HG03064 (cell line): Measurements from ENCODE around the gene ZNF154.

Source experiments
- ATAC-seq: cut with Tn5 transposase; IDR thresholded peaks from one replicate; pipeline ENCODE4 v1.9.1; 2021; ENCODE audit warnings: low read depth; ENCODE audit not compliant: unreplicated experiment

The ZNF154 gene

GRCh38 chr19:57682226-57682766, 26.7 kb downstream of the ZNF154 start:
- no peak for ATAC-seq

DNA sequence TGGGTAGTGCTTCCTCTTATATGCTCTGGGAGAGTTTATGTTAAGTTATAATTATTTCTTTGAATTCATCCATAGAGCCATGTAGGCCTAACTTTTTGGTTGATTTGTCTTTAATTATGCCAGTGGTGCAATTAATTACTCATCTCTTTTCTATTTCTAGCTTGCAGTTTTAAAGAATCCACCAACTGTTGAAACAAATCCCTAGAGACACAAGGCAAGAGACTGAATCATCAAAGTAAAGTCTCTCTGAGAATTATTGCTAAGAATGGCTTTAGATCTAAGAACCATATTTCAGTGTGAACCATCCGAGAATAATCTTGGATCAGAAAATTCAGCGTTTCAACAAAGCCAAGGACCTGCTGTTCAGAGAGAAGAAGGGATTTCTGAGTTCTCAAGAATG, 33.1 kb downstream of the ZNF154 start:
- no peak for ATAC-seq

DNA sequence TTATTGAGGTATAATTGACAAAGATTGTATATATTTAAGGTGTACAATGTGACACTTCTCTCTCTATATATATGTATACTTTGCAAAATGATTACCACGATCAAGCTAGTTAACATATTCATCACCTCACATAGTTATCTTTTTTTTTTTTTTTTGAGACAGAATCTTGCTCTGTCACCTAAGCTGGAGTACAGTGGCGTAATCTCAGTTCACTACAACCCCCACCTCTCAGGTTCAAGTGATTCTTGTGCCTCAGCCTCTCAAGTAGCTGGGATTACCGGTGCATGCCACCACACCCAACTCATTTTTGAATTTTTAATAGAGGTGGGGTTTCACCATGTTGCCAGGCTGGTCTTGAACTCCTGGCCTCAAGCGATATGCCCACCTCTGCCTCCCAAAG, 36.5 kb downstream of the ZNF154 start:
- no peak for ATAC-seq

GRCh38 chr19:57671124-57671895, 37.7 kb downstream of the ZNF154 start:
- no peak for ATAC-seq

DNA sequence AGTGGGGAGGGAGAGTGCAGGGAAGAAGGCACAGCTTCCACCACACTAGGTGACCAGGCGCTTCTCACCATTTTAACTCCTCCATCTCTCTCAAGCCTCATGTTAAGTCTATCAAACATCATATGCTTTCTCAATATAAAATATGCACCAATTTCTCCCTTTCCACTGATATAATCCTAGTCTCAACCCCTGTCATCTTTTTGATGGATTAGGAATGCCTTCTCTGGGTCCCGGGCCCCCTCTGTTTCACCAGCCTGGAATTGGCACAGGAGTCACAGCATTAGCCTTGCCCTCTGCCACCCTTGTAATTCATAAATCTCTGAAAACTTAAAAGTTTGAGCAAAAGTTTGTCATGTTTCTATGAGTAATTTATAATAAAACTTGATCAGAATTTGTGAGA, 40.4 kb downstream of the ZNF154 start, which contains the start of gene ZSCAN4:
Gene ZSCAN4 (plus strand): TSS at position 301 of the 400 bp plus-strand sequence. CDS start 7,211 bp downstream, outside the sequence.
- no peak for ATAC-seq

DNA sequence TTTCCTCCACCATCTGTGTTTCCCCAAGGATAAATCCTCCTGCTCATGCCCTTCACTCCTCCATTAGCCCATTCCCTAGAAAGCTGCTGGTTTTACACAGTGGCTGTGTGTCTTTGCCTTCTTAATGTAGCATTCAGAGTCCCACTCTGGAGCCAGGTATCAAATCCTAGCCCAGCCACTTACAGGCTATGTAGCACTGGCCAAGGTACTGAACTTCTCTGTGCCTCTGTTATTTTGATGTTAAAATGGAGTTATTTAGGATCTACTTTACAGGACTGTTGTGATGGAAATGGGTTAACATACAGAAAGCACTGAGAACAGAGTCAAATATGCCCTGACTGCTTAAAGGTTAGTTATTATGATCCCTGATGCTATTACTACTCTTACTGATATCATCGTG, 41.8 kb downstream of the ZNF154 start:
- ATAC-seq = no peak

DNA sequence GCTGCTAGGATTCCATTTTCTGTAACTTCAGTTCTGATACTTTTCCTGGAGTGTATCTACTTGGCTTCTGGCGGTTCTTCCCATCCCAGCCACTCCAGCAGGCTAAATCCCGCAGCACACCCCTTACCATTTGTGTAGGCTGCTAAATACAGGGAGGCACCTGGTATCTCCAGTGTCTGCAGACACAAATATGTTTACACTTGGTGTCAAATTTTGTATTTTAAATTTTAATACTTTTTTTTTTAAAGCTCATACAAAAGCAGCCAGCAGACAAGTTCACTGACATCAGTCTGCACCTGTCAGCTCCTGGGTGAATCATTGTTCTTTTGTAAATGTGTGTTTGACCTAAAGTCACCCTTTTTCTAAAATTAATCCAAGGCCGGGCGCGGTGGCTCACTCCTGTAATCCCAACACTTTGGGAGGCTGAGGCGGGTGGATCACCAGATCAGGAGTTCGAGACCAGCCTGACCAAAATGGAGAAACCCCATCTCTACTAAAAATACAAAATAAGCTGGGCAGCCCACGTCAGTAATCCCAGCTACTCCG, 43.7 kb downstream of the ZNF154 start:
- ATAC-seq = no peak

DNA sequence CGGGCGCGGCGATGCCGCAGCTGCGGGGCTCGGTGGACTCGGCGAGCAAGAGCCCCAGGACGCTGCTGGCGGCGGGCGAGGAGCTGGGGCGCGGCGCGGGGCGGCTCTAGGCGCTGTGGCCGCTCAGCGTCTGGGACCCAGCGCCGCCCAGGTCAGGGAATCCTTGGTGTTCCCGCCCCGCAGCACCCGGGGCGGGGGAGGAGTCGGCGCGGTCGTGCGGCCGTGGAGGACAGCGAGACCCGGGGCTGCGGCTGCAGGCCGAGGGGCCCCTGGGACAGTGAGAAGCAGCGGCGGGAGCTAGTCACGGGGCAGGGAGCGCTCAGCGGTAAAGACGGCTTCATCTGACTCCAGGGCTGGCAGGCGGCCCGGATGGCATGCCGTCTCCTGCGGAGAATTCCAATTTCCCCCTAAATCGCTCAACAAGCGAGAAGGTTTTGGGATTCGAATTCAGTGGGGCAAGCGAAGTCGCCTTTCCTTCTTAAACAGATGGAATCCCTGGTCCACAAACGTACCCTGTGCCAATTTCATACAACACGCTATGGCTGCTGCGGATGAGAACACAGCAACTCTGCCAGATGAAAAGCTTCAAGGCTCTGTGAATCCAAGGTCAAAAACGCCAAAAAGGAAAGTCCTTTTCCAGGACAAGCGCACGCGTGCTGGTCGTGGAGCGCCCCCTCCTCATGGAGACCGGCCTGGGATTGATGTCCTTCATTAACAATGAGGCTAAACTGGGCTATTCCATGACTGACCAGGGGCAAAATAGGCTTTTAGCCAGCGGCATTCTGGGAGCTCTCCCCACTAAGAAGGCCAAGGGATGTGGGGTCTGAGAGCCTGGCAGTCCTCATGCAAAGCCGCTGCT, 44.5 kb downstream of the ZNF154 start:
- ATAC-seq = no peak

DNA sequence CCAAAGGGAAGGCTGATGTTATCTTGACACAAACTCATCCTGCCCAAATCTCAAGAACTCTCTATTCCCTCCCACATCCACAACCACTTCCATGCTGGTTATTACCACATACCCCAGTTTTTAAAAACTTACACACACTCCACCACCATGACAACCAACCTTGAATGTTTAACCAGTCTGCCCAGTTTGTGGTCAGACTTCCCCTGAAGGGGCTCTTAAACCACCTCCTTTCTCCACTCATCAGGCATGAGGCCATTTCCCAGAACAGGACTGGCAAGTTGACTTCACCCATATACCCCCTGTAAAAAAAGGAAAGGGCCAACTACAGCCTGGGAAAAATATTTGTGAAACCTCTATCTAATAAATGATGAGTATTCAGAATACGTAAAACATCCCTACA, 52.7 kb downstream of the ZNF154 start:
- no peak for ATAC-seq

- ATAC-seq = no peak
Observed at GRCh38 chr19:57655443-57655842, 53.6 kb downstream of the ZNF154 start.

DNA sequence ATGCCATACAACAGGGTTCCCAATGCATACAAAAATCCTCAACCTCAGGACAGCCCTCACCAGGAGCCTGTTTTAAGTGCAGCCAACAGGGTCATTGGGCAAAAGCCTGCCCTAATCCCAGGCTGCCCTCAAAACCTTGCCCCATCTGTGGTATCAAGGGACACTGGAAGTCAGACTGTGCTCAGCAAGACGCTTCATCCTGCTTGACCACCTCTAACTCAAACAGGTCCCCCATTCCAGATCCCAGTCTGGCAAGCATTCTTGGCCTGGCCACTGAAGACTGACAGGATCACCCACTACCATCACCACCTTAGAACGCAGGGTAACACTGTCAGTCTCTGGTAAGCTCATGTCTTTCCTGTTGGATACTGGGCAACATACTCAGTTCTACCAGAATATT, 55.3 kb downstream of the ZNF154 start:
- ATAC-seq = no peak

GRCh38 chr19:57651654-57651996, 57.4 kb downstream of the ZNF154 start:
- ATAC-seq = no peak

GRCh38 chr19:57648331-57649003, 60.5 kb downstream of the ZNF154 start:
- ATAC-seq = no peak
